ENCODE data around the gene CPNE2. TPM values are rescaled to one million over a fixed set of nuclear protein-coding genes. Genes with fewer than 3 reads are reported as not detected.

CPNE2 gene
- total RNA-seq, 1 experiment from 2014 or later = 5.1 TPM

DNA sequence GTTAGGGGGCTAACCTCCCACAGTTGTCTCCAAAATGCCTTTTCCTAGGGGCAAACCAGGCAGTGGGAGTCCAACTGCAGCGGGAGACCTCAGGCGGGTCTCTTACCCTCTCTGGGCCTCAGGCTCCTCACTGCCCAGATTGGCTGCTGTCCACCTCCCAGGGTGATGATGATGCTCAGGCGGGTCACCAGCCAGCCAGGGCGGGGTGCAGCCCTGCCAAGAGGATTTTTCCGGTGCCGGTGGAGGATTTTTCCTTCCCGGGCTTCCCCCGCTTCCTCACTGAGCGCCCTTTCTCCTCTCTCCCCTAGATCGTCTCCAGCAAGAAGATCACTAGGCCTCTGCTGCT, 22.8 kb downstream of the CPNE2 start:
- Histone ChIP-seq H3K4me2 (ENCODE audit: low read depth, low read length, poor library complexity, severe bottlenecking) (no peak overlapping the region), H3K4me3 (ENCODE audit: low read length) (no peak overlapping the region), H3K79me2 (ENCODE audit: low read length) (no peaks in the 10 kb centered on the region), H3K9ac (ENCODE audit: low read length) (no peak overlapping the region), H3K9me3 (ENCODE audit: low read length) (no peaks in the 10 kb centered on the region), H3K4me1 (ENCODE audit: low read length) (peaks cover 7% of the 10 kb centered on the region), H4K20me1 (ENCODE audit: insufficient read depth, low read depth, low read length) (0 out of 2 replicates have a peak, but pooled peaks cover 4% of the 10 kb centered on the region), H2AFZ (ENCODE audit: low read length) (no peak overlapping the region), H3K27ac (ENCODE audit: low read length) (no peak overlapping the region), H3K9me2 (replicated peaks; ENCODE audit: insufficient read depth, low read length) (no peaks in the 10 kb centered on the region), H3K27me3 (ENCODE audit: low read length) (no peaks in the 10 kb centered on the region), H3K36me3 (ENCODE audit: insufficient read depth, low read length) (no peaks in the 10 kb centered on the region)
- no peak for DNase-seq

DNA sequence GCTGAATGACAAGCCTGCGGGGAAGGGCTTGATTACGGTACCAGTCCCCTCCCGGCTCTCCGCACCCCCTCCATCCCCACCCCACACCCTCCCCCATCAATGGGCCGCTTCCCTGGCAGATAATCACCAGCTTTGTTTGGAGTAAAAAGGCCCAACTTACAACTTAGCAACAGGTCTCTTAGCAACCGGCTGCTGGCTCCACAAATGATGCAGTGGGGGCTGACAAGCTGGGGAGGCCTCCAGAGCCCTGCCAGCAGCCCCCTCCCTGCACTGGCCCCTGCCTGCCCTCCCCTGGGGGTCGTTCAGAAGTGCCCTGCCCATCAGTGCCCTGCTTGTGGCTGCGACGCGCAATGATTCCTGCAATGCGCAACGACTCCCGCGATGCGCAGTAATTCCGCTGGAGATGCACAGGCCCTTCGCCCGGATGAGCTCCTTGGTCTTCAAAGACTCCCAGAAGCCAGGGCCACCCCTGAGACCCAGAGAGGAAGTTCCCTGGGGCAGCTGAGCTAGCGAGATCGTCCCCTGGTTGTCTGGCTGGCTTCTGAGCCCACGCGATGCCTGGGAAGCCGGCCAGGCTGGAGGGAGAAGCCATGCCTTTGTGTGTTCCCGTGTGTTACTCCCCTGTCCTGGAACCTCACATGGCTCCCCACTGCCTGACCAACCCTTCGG, 23.3 kb downstream of the CPNE2 start:
- Histone ChIP-seq H3K27ac (ENCODE audit: low read length) (no peak overlapping the region), H3K9me2 (replicated peaks; ENCODE audit: insufficient read depth, low read length) (no peaks in the 10 kb centered on the region), H3K79me2 (ENCODE audit: low read length) (no peaks in the 10 kb centered on the region), H3K36me3 (ENCODE audit: insufficient read depth, low read length) (no peaks in the 10 kb centered on the region), H3K9me3 (ENCODE audit: low read length) (no peaks in the 10 kb centered on the region), H3K4me1 (ENCODE audit: low read length) (peaks cover 7% of the 10 kb centered on the region), H3K27me3 (ENCODE audit: low read length) (no peaks in the 10 kb centered on the region), H2AFZ (ENCODE audit: low read length) (no peak overlapping the region), H4K20me1 (ENCODE audit: insufficient read depth, low read depth, low read length) (0 out of 2 replicates have a peak, but pooled peaks cover 4% of the 10 kb centered on the region), H3K4me3 (ENCODE audit: low read length) (no peak overlapping the region), H3K9ac (ENCODE audit: low read length) (no peak overlapping the region), H3K4me2 (ENCODE audit: low read depth, low read length, poor library complexity, severe bottlenecking) (no peak overlapping the region)
- DNase-seq = no peak

DNA sequence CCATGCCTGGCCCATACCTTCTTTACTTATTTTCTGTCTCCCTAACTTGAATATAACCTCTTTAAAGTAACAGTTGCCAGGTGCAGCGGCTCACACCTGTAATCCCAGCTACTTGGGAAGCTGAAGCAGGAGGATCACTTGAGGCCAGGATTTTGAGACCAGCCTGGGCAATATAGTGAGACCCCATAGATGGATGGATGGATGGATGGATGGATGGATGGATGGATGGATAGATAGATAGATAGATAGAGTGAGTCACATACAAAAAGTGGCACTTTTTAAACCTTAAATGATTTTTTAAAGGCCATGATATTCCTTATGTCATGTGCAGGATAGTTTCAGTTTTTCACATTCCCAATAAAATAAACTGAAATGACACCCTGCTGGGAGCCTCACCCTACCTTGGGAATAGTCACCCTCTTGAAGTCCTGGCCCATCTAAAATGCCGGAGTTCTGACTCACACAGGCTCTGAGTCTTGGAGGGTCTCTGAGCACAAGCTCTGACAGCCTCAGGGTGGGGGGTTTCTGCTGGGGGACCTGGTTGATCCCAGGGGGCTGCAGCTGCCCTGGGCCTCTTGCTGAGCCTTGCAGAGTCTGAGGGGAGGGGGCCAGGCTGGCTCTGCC, 26.2 kb downstream of the CPNE2 start:
- H3K36me3 ChIP-seq (ENCODE audit: insufficient read depth, low read length) = no peaks in the 10 kb centered on the region
- H3K79me2 ChIP-seq (ENCODE audit: low read length) = no peaks in the 10 kb centered on the region
- H2AFZ ChIP-seq (ENCODE audit: low read length) = no peak overlapping the region
- no peaks in the 10 kb centered on the region for H3K27me3 ChIP-seq (ENCODE audit: low read length)
- no peak overlapping the region for H3K4me3 ChIP-seq (ENCODE audit: low read length)
- H3K9me2 ChIP-seq (replicated peaks; ENCODE audit: insufficient read depth, low read length) = no peaks in the 10 kb centered on the region
- H4K20me1 ChIP-seq (ENCODE audit: insufficient read depth, low read depth, low read length) = 0 out of 2 replicates have a peak, but pooled peaks cover 4% of the 10 kb centered on the region
- no peak overlapping the region for H3K9ac ChIP-seq (ENCODE audit: low read length)
- no peak for DNase-seq
- H3K4me1 ChIP-seq (ENCODE audit: low read length) = peaks cover 7% of the 10 kb centered on the region
- H3K27ac ChIP-seq (ENCODE audit: low read length) = no peak overlapping the region
- no peaks in the 10 kb centered on the region for H3K9me3 ChIP-seq (ENCODE audit: low read length)
- H3K4me2 ChIP-seq (ENCODE audit: low read depth, low read length, poor library complexity, severe bottlenecking) = no peak overlapping the region

DNA sequence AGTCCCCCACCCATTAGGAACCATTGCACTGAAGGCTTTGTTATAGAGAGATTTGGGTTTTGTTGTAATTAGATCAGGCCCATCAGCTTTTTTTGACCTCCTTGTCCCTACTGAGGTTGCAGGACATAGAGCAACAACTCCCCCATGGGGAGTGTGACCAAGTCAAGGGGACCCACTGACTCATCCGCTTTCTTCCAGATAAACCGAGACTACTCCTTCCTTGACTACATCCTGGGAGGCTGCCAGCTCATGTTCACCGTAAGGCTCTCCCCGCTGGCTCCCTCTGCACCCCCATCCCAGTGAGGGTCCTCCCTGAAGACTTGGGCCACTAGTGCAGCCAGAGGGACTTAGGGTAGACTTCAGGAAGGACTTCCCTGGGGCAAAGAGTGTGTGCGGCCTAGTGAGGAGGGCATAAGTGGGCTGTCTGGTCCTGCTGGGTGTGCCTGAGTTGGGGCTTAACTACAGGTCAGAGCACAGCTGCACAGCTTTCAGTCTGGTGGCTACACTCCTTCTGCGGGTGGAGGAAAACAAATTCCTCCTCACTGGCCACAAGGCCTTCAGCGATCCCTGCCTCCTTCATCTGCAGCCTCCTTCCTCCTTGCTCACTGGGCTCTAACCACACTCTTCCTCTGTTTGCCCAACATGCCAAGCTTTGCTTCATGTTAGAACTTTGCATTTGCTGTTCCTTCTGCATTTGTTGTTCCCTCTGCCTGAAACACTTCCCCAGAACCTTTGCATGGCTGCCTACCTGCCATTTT, 31.0 kb downstream of the CPNE2 start:
- no peak overlapping the region for H3K4me2 ChIP-seq (ENCODE audit: low read depth, low read length, poor library complexity, severe bottlenecking)
- DNase-seq = no peak
- H3K79me2 ChIP-seq (ENCODE audit: low read length) = no peaks in the 10 kb centered on the region
- no peaks in the 10 kb centered on the region for H3K9me3 ChIP-seq (ENCODE audit: low read length)
- H3K4me1 ChIP-seq (ENCODE audit: low read length) = no peaks in the 10 kb centered on the region
- H3K9me2 ChIP-seq (replicated peaks; ENCODE audit: insufficient read depth, low read length) = no peaks in the 10 kb centered on the region
- no peaks in the 10 kb centered on the region for H3K27me3 ChIP-seq (ENCODE audit: low read length)
- no peak overlapping the region for H3K4me3 ChIP-seq (ENCODE audit: low read length)
- no peaks in the 10 kb centered on the region for H4K20me1 ChIP-seq (ENCODE audit: insufficient read depth, low read depth, low read length)
- H2AFZ ChIP-seq (ENCODE audit: low read length) = no peak overlapping the region
- H3K27ac ChIP-seq (ENCODE audit: low read length) = no peak overlapping the region
- H3K9ac ChIP-seq (ENCODE audit: low read length) = no peak overlapping the region
- H3K36me3 ChIP-seq (ENCODE audit: insufficient read depth, low read length) = no peaks in the 10 kb centered on the region

DNA sequence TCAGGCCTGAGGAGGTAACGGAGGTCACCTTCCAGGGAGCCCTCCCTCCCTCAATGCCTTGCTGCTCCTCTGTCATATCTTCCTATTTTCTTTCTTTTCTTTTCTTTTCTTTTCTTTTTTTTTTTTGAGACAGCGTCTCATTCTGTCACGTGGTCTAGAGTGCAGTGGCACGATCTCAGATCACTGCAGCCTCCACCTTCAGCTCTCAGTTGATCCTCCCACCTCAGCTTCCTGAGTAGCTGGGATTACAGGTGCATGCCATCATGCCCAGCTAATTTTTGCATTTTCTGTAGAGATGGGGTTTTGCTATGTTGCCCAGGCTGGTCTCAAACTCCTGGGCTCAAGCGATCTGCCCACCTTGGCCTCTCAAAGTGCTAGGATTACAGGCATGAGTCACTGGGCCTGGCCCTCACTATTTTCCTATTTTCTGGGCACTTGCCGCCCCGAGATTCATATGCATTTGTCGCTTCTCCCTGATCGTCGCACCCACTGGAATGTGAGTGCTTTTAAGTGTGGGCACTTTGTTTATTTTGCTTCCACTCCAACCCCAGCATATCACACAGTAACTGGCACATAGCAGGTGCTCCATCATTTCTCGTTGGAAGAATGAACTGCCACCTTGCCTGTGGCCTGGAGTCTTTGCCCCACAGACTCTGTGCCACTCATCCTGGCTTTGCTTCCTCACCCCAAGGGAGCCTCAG, 31.7 kb downstream of the CPNE2 start:
- Histone ChIP-seq H3K79me2 (ENCODE audit: low read length) (no peaks in the 10 kb centered on the region), H3K36me3 (ENCODE audit: insufficient read depth, low read length) (no peaks in the 10 kb centered on the region), H3K27ac (ENCODE audit: low read length) (no peak overlapping the region), H3K4me2 (ENCODE audit: low read depth, low read length, poor library complexity, severe bottlenecking) (no peak overlapping the region), H3K9ac (ENCODE audit: low read length) (no peak overlapping the region), H3K9me3 (ENCODE audit: low read length) (no peaks in the 10 kb centered on the region), H3K9me2 (replicated peaks; ENCODE audit: insufficient read depth, low read length) (no peaks in the 10 kb centered on the region), H3K4me3 (ENCODE audit: low read length) (no peak overlapping the region), H2AFZ (ENCODE audit: low read length) (no peak overlapping the region), H3K27me3 (ENCODE audit: low read length) (no peaks in the 10 kb centered on the region), H3K4me1 (ENCODE audit: low read length) (no peaks in the 10 kb centered on the region), H4K20me1 (ENCODE audit: insufficient read depth, low read depth, low read length) (no peaks in the 10 kb centered on the region)
- DNase-seq = no peak

DNA sequence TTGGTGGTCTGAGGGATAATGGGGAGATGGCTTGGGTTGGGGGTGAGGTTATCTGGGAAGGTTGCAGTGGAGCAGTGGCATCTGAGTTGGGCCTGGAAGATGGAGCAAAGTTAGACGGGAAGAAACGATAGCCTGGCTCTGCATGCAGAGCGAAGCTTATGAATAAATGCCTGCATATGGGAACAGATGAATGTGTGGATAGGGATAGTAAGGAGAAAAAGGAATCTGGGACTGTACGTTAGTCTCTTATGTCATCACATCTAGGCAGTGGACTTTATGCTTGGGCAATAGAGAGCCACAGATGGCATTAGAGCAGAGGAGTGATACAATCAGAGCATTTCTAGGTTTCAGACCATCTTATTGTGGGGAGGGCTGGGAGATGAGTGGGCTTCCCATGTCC, 33.0 kb downstream of the CPNE2 start:
- Histone ChIP-seq H3K9me2 (replicated peaks; ENCODE audit: insufficient read depth, low read length) (no peaks in the 10 kb centered on the region), H4K20me1 (ENCODE audit: insufficient read depth, low read depth, low read length) (no peaks in the 10 kb centered on the region), H3K9me3 (ENCODE audit: low read length) (no peaks in the 10 kb centered on the region), H3K4me3 (ENCODE audit: low read length) (no peak overlapping the region), H2AFZ (ENCODE audit: low read length) (no peak overlapping the region), H3K79me2 (ENCODE audit: low read length) (no peaks in the 10 kb centered on the region), H3K27me3 (ENCODE audit: low read length) (no peaks in the 10 kb centered on the region), H3K9ac (ENCODE audit: low read length) (no peak overlapping the region), H3K27ac (ENCODE audit: low read length) (no peak overlapping the region), H3K36me3 (ENCODE audit: insufficient read depth, low read length) (no peaks in the 10 kb centered on the region), H3K4me1 (ENCODE audit: low read length) (no peaks in the 10 kb centered on the region), H3K4me2 (ENCODE audit: low read depth, low read length, poor library complexity, severe bottlenecking) (no peak overlapping the region)
- DNase-seq = no peak

DNA sequence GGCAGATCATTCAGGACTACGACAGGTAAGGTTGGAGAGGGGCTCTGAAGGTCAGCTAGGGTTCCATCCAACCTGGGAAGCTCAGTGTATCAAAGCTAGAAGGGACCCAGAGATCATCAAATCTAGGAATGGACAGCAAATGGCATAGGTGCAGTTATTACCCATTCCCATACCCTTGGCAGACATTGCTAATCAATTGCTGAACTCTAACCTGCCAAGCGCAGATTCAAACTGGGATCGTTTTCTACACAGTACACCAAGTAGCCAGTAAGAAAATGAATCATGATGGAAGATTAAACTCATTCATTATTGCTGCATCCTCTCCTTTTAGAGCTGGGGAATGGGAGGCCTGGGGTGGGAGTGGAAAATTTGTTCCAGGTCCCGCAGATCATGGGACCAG, 33.6 kb downstream of the CPNE2 start:
- Histone ChIP-seq H3K9me2 (replicated peaks; ENCODE audit: insufficient read depth, low read length) (no peaks in the 10 kb centered on the region), H3K4me3 (ENCODE audit: low read length) (no peak overlapping the region), H3K27me3 (ENCODE audit: low read length) (no peaks in the 10 kb centered on the region), H3K4me2 (ENCODE audit: low read depth, low read length, poor library complexity, severe bottlenecking) (no peak overlapping the region), H3K79me2 (ENCODE audit: low read length) (no peaks in the 10 kb centered on the region), H3K9ac (ENCODE audit: low read length) (no peak overlapping the region), H2AFZ (ENCODE audit: low read length) (no peak overlapping the region), H3K4me1 (ENCODE audit: low read length) (no peaks in the 10 kb centered on the region), H4K20me1 (ENCODE audit: insufficient read depth, low read depth, low read length) (no peaks in the 10 kb centered on the region), H3K9me3 (ENCODE audit: low read length) (no peaks in the 10 kb centered on the region), H3K36me3 (ENCODE audit: insufficient read depth, low read length) (no peaks in the 10 kb centered on the region), H3K27ac (ENCODE audit: low read length) (no peak overlapping the region)
- no peak for DNase-seq

DNA sequence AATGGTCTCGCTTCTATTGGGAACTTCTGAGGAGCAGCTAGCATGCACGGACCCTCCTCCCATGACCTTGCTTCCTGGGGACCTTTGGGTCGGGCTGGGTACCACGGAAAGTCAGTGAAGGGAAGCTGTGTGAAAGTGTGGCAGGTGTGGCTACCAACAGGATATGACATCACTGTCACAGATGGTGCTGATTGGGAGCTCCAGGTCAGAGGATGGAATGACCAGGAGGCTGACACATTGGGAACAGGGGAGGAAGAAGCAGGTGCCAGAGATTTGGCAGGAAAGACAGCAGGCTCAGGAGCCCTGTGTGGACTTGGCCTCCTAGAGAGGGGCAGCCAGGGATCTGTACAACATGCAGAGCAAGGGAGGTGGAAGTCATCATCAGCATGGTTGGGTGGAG, 34.0 kb downstream of the CPNE2 start:
- DNase-seq = no peak
- Histone ChIP-seq H3K27ac (ENCODE audit: low read length) (no peak overlapping the region), H3K9ac (ENCODE audit: low read length) (no peak overlapping the region), H3K4me3 (ENCODE audit: low read length) (no peak overlapping the region), H3K27me3 (ENCODE audit: low read length) (no peaks in the 10 kb centered on the region), H3K9me3 (ENCODE audit: low read length) (no peaks in the 10 kb centered on the region), H3K4me2 (ENCODE audit: low read depth, low read length, poor library complexity, severe bottlenecking) (no peak overlapping the region), H3K4me1 (ENCODE audit: low read length) (no peaks in the 10 kb centered on the region), H4K20me1 (ENCODE audit: insufficient read depth, low read depth, low read length) (no peaks in the 10 kb centered on the region), H3K79me2 (ENCODE audit: low read length) (no peaks in the 10 kb centered on the region), H3K9me2 (replicated peaks; ENCODE audit: insufficient read depth, low read length) (no peaks in the 10 kb centered on the region), H2AFZ (ENCODE audit: low read length) (no peak overlapping the region), H3K36me3 (ENCODE audit: insufficient read depth, low read length) (no peaks in the 10 kb centered on the region)

All from Karpas-422 (cell line).